GM19240 (cell line): Measurements from ENCODE around the gene CRHR1.
"Not testable (repeated sequence)": the region's sequence is repeated elsewhere in the genome, so short reads cannot be mapped to it uniquely, and the experiment has no call there.

Experiments
- DNase-seq: peaks from one replicate; pipeline ENCODE4 v3.0.0; 2011; ENCODE audit warnings: low spot score; ENCODE audit not compliant: insufficient read length

Gene CRHR1

GRCh38 chr17:45862127-45862526, 78.0 kb downstream of the CRHR1 start:
- not testable (repeated sequence) for DNase-seq

- DNase-seq = no peak
Observed at GRCh38 chr17:45863857-45864654, 79.9 kb downstream of the CRHR1 start.

GRCh38 chr17:45867171-45867570, 83.1 kb downstream of the CRHR1 start:
- no peak for DNase-seq

GRCh38 chr17:45867702-45868101, 83.6 kb downstream of the CRHR1 start:
- no peak for DNase-seq

GRCh38 chr17:45868276-45868675, 84.2 kb downstream of the CRHR1 start:
- no peak for DNase-seq

GRCh38 chr17:45869676-45870341, 85.7 kb downstream of the CRHR1 start:
- DNase-seq = no peak

GRCh38 chr17:45870342-45870974, 86.3 kb downstream of the CRHR1 start:
- no peak for DNase-seq

GRCh38 chr17:45871718-45872117, 87.6 kb downstream of the CRHR1 start:
- no peak for DNase-seq

- no peak for DNase-seq
Observed at GRCh38 chr17:45873728-45874127, 89.6 kb downstream of the CRHR1 start.

- DNase-seq = no peak
Observed at GRCh38 chr17:45874151-45874550, 90.0 kb downstream of the CRHR1 start.

GRCh38 chr17:45876539-45876938, 92.4 kb downstream of the CRHR1 start:
- no peak for DNase-seq

GRCh38 chr17:45877467-45877866, 93.3 kb downstream of the CRHR1 start:
- DNase-seq = no peak

- DNase-seq = no peak
Observed at GRCh38 chr17:45883063-45883462, 98.9 kb downstream of the CRHR1 start.
